ENCODE measurements around the gene SHROOM2. TPM values are rescaled to one million over a fixed set of nuclear protein-coding genes. Genes with fewer than 3 reads are reported as not detected.

The SHROOM2 gene
- total and polyA plus RNA-seq, 8 donors, result 5.6 to 15.0 (median 13.7) TPM

GRCh38 chrX:9824554-9824953 is 38.3 kb downstream of the SHROOM2 start:
- intact Hi-C loops (cut with DNase I), result no loop called here
- H3K27ac ChIP-seq, result no peak overlapping the region
- no peak for ATAC-seq

GRCh38 chrX:9825129-9825790 is 39.0 kb downstream of the SHROOM2 start:
- intact Hi-C loops (cut with DNase I), result no loop called here
- no peak overlapping the region for H3K4me3 ChIP-seq
- H3K4me1 ChIP-seq, result no peaks in the 10 kb centered on the region
- TF ChIP-seq CTCF (IDR thresholded peaks at IDR 0.05), result no peak
- DNase-seq (no peak), ATAC-seq (no peak)
- H3K36me3 ChIP-seq, result no peaks in the 10 kb centered on the region
- H3K27ac ChIP-seq, result no peak overlapping the region
- H3K27me3 ChIP-seq, result no peaks in the 10 kb centered on the region
- H3K9me3 ChIP-seq, result no peaks in the 10 kb centered on the region

More at GRCh38 chrX:9824554-9824953, 38.3 kb downstream of the SHROOM2 start:
- no peaks in the 10 kb centered on the region for H3K27me3 ChIP-seq
- no peak for DNase-seq
- no peaks in the 10 kb centered on the region for H3K4me1 ChIP-seq
- H3K4me3 ChIP-seq, result no peak overlapping the region
- no peak for TF ChIP-seq CTCF (IDR thresholded peaks at IDR 0.05)
- H3K9me3 ChIP-seq, result no peaks in the 10 kb centered on the region
- no peaks in the 10 kb centered on the region for H3K36me3 ChIP-seq

GRCh38 chrX:9825966-9826365 is 39.7 kb downstream of the SHROOM2 start:
- TF ChIP-seq CTCF (IDR thresholded peaks at IDR 0.05), result no peak
- intact Hi-C loops (cut with DNase I), result no loop called here
- no peak overlapping the region for H3K4me3 ChIP-seq
- H3K36me3 ChIP-seq, result no peaks in the 10 kb centered on the region
- no peak for ATAC-seq
- no peak overlapping the region for H3K27ac ChIP-seq
- no peaks in the 10 kb centered on the region for H3K4me1 ChIP-seq
- DNase-seq, result no peak
- H3K9me3 ChIP-seq, result no peaks in the 10 kb centered on the region
- no peaks in the 10 kb centered on the region for H3K27me3 ChIP-seq

GRCh38 chrX:9829308-9830267 is 43.4 kb downstream of the SHROOM2 start:
- Histone ChIP-seq H3K9me3 (no peaks in the 10 kb centered on the region), H3K27ac (no peak overlapping the region), H3K36me3 (no peaks in the 10 kb centered on the region), H3K4me3 (no peak overlapping the region), H3K27me3 (no peaks in the 10 kb centered on the region), H3K4me1 (no peaks in the 10 kb centered on the region)
- no peak for TF ChIP-seq CTCF (IDR thresholded peaks at IDR 0.05)
- intact Hi-C loops (cut with DNase I), result no loop called here
- no peak for DNase-seq
- ATAC-seq, result no peak

- DNase-seq (no peak), ATAC-seq (no peak)
- no peaks in the 10 kb centered on the region for H3K4me1 ChIP-seq
- intact Hi-C loops (cut with DNase I), result no loop called here
- H3K27me3 ChIP-seq, result no peaks in the 10 kb centered on the region
- TF ChIP-seq CTCF (IDR thresholded peaks at IDR 0.05), result no peak
- no peaks in the 10 kb centered on the region for H3K9me3 ChIP-seq
- H3K4me3 ChIP-seq, result no peak overlapping the region
- H3K36me3 ChIP-seq, result no peaks in the 10 kb centered on the region
- H3K27ac ChIP-seq, result peak overlapping the region in 1 of 2 donors; percentile 23
Measured at GRCh38 chrX:9832811-9833210, 46.6 kb downstream of the SHROOM2 start.
